HTERT RPE-1 (cell line): ENCODE data around the gene ZNF569.
"Not testable (repeated sequence)": the region's sequence is repeated elsewhere in the genome, so short reads cannot be mapped to it uniquely, and the experiment has no call there.

Source experiments
- in situ Hi-C: fragments of 300-500 bp; cut with MboI; formaldehyde crosslinking; loops from 4 replicates; pipeline ENCODE4 v1.14.3; 2020; ENCODE audit warnings: low sequenced_read_pairs

ZNF569 gene

DNA sequence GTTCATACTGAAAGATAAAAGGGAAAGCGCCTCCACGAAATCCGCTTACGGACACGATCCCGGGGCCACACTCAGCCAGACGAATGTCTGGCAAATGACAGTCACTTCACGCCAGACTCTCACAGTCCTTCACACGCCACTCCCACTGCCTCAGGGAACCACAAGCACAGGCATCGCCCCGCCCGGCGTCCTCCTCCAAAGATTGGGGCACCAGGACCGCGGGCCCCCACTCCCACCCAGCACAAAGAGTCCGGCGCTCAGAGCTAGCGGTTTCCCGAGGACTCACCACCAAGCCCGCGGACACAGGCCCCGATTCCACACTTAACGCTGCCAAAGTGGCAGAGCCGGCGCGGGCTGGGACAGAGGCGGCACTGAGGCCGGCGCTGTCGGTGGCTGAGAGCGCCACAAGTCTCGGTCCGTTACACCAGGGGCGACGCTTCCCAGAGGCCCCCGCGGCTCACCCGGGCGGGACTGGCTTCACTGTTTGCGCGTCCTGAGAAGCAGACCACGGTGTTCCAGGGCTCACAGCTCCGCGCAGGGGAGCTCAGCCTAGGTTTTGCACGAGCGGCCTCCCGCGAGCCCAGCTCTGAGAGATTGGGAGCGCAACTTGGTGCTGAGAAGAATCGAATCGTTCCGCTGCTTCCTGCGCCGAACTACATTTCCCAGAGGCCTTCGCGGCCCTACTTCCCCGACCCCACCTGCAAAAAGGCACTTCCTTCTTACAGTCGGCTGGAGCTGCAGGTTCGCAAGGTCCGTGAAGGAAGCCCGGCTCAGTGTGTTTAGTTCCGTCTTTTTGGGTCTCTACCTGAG, at the start of gene ZNF569:
Gene ZNF569 (minus strand): TSS at position 647 of the 810 bp plus-strand sequence. CDS start 22,523 bp downstream, outside the sequence.
- in situ Hi-C loops = no loop called here

DNA sequence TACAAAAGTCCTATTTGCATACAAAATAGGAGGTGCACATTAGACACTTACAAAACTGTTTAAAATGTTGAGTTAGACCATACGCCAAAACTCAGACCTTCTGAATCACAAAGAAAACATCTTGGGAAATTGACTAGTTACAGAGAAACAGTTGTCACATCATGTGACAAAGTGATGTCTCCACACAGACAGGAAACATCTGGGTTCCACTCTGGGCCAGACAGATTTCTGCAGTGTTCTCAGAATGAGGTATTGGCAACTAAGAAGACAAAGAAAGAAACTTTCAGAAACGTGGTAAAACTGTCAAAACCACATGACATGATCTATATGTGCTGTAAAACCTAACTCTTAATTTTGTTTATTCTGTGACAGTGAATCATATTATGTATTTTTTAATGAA, 46.2 kb upstream of the ZNF569 start:
- in situ Hi-C loops = no loop called here

DNA sequence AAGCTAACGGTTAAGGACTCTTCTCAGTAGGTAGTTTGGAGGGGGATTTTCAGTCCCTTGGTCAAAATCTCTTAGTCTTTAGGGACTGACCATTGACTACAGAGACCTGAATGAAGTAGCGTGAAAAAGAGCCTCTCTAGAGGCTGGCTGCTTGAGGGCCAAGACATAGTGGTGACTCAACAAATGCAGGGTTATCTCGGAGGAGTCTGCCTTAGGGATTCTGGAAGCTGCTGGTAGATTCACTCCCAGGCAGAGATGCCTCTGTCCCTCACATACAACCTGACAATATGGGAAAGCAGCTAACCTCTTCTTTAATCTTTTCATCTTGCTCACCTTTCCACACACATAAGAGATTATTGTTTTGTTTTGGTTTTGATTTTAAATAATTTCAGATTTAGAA, 44.6 kb upstream of the ZNF569 start:
- in situ Hi-C loops = no loop called here

DNA sequence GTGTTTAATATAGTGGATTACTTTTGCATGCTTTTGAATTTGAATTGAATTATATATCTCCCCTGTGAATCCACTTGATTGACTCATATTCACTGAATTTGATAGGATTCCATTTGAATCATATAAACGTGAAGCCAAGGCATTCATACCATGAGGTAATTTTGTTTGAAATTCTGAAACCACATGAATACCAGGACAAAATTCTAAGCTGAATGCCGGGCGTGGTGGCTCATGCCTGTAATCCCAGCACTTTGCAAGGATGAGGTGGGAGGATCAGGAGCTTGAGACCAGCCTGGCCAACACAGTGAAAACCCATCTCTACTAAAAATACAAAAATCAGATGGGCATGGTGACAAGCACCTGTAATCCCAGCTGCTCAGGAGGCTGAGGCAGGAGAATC, 43.9 kb upstream of the ZNF569 start:
- in situ Hi-C loops = no loop called here

DNA sequence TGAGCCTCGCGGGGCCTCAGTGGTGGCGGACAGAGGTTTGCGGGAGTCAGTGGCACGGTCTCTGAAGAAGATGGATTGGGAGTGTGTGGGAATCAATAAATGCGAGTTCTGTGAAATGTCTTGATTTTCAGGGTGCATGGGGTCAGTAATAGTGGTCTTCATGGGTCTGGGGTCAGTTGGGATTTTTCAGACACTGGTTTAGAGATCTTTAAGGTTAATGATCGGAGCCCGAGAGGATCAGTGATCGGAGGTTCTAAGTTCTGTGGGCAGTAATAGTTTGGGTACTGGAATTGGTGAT, 39.9 kb upstream of the ZNF569 start:
- in situ Hi-C loops = no loop called here

DNA sequence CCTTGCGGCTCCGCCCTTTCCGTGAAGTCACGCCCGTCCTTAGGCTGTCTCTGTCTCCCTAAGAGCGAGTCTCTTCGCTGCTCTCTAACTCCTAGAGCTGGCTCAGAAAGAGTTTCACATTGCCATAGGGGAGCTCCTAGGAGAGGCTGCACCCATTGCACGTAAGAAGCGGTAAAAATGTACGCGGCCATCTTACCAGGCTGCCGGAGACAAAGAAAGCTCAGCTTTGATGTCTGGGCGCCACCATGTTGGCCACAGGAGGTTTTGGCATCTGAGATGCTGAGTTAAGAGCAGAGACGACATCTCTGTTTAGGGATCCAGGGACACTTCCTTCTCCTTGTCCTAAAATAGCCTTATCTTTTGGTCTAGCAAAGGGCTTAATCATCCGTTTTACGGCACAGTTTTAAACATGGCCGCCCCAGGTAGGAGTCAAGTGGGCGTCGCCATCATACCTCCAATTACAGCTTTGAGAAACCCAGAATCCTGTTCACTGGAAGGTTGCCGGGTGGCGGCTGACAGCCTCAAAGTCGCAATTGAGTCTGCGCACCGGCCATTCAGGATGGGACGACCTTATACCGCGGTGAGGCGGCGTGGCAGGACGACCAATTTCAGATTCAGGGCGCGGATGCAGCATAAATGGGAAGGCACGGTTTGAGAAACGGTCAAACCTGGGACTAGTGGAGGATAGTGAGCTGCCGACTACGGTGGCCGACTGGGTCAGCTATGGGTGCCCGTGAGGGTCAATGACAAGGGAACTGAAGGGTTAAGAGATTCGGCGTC, 39.3 kb upstream of the ZNF569 start, which contains the start of gene ZNF793:
Gene ZNF793 (plus strand): TSS at position 553 of the 780 bp plus-strand sequence. CDS start 16,501 bp downstream, outside the sequence.
- in situ Hi-C loops = no loop called here

DNA sequence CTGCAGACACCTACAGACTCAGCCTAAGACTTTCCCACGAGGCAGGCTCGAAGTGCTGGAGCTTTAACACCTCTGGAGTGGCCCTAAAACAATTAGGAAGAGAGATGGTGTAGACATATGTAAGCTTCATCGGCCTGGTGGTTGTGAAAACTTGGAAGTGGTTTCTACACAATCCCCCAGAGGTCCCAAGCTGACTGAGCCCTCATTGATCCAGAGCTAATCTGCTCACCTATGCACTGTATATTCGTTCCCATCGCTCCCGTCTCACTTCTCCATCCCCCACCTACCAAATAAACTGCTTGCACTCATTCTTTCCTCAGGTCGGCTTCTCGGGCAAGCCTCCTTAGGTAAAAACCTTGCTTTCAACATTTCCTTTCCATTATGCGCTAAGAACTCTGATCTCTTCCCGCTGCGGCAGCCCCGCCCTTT, 38.7 kb upstream of the ZNF569 start:
- in situ Hi-C loops = no loop called here

DNA sequence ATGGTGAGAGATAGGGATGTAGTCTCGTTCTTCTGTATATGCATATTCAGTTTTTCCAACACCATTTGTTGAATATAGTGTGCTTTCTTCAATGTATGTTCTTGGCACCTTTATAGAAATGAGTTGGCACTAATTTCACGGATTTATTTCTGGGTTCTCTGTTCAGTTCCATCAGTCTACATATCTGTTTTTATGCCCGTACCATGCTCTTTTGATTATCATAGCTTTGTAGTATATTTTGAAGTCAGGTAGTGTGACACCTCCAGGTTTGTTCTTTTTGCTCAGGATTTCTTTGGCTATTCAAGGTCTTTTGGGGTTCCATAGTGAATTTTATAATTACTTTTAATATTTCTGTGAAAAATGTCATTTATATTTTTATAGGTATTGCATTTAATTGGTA, 25.0 kb upstream of the ZNF569 start:
- in situ Hi-C loops = no loop called here

DNA sequence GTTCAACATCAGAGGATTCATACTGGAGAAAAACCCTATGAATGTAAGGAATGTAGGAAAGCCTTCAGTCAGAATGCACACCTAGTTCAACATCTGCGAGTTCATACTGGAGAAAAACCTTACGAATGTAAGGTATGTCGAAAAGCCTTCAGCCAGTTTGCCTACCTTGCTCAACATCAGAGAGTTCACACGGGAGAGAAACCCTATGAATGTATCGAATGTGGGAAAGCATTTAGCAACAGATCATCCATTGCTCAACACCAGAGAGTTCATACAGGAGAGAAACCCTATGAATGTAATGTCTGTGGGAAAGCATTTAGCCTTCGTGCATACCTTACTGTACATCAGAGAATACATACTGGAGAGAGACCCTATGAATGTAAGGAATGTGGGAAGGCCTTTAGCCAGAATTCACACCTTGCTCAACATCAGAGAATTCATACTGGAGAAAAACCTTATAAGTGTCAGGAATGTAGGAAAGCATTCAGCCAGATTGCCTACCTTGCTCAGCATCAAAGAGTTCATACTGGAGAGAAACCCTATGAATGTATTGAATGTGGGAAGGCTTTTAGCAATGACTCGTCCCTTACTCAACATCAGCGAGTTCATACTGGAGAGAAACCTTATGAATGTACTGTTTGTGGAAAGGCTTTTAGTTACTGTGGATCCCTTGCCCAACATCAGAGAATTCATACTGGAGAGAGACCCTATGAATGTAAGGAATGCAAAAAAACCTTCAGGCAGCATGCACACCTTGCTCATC, 17.3 kb upstream of the ZNF569 start:
- in situ Hi-C loops = no loop called here

DNA sequence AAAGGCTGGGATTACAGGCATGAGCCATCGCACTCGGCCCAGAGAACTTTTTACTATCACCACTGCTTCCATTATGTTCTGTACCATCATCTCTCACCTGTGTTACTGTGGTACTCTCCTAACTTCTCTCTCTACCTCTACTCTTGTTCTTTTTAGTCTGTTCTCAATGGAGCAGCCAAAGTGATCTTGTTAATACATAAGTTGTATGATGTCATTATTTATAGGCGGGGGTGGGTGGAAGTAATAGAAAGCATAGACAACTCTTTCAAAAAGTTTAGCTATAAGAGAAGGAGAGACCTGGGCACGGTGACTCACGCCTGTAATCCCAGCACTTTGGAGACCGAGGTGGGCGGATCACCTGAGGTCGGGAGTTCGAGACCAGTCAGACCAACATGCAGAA, 4.9 kb upstream of the ZNF569 start:
- in situ Hi-C loops = no loop called here

DNA sequence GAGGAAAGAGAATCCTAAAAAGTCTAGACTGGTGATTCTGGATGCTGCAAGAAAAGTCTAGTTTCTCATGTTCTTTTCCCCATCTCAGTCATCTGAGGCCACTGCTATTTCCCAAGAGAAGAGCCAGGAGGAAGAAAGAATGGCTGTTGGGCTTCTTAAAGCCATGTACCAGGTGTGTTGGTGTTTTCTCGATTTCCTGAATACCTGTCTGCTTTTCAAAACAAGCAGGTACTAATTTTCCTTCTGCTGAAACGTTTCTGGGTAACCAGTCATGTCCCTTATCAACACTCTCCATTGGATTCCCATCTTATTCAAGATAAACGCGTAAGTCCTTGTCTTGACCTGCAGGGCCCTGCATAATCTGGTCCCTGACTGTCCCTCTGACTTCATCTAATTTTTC, 3.0 kb upstream of the ZNF569 start:
- in situ Hi-C loops = no loop called here

DNA sequence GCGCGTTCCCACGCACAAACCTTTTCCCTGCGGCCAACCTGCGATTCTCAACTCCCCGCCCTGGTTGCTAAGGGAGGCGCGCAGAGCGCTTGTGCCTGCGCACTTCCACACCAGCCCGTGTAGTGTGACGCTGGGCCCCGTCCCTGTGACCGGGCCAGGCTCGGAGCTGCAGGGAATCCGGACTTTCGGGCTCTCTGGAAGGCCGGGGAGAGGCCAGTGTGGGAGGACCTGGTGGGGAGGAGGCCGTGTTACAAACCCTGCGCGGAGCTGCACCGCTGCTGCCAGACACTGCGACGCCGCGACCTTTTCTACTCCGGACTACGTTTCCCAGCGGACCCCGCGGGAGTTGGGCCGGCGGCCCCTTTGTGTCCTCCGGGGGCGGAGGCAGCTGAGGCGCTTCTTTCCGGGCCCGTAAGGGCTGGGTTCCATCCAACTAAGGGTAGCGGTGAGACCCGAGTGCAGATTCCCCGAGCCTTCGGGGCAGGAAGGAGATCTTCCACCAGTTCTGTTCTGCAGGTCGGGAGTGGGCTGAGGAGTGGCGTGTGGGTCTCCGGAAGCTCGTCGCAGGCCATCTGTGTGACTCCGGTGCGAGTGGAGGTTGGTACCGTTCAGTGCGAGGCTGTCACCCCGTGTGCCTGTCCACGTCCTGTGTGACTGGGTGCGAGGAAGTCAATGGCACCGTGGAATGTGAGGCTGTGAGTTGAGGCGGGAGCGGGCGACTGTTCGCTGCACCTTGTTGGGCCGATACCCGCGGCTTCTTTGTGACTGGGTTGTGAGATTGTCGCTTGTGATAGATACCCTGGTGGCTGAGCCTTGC, 1.9 kb upstream of the ZNF569 start, which contains the start of gene ZNF570:
Gene ZNF570 (plus strand): TSS at position 396 of the 817 bp plus-strand sequence. CDS start 999 bp downstream, outside the sequence.
- in situ Hi-C loops = no loop called here

DNA sequence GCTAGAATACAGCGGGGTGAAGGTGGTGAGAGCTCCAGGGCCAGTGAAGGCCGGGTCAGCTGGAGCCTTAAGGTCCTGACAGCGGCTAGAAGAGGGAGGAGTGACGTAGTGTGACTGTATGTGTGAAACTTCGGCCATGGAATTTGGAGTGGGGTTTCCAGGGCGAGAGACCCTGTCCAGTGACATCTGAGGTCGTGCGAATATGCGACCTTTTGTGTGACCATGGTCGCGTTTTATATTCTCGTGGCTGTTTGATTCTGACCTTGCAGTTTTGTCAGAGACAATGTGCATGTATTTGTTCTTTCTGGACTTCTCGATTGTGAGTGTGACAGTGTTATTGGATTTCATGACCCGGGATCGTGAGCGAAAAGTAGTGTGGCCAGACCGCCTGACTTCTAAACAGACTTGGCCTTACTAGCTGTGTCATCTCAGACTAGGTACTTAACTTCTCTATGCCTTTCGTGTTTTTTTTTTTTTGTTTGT, 405 bp upstream of the ZNF569 start:
- in situ Hi-C loops = no loop called here

DNA sequence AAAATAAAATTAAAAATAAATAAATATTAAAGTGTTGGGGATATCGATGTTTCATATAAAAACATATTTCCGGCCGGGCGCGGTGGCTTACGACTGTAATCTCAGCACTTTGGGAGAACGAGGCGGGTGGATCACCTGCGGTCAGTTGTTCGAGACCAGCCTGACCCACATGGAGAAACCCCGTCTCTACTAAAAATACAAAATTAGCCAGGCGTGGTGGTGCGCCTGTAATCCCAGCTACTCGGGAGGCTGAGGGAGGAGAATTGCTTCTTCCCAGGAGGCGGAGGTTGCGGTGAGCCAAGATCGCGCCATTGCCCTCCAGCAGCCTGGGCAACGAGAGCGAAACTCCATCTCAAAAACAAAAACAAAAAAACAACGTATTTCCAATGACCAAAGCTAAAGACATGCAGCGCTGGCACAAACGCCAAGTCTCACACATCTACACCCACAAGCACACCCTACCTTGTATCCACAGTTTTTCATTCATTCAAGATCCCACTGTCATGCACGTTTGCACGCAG, 907 bp downstream of the ZNF569 start:
- in situ Hi-C loops = no loop called here

DNA sequence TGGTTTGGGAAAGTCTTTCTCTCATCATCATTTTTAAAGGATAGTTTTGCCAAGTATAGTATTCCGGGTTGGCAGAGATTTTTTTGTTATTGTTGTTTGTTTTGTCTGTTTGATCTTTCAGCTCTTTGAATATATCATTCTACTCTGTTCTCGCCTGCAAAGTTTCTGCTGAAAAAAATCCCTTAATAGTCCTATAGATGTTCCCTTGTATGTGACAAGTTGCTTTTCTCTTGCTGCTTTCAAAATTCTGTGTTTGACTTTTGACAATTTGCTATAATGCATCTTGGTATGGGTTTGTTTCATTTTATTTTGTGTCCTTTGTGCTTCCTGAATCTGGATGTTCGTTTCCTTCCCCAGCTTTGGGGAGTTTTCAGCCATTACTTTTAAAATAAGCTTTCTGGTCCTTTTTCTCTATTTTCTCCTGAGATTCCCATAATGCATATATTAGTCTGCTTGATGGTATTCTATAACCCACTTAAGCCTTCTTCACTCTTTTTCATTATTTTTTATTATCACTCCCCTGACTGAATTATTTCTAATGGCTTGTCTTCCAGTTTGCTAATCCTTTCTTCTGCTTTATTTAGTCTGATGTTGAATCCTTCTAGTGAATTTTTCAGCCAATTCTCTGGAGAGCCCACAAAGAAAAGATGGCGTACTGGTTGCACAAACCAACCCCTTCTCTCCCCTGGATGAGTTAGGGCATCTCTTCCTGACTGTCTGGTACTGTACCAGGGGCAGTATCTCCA, 14.6 kb downstream of the ZNF569 start:
- in situ Hi-C loops = no loop called here

DNA sequence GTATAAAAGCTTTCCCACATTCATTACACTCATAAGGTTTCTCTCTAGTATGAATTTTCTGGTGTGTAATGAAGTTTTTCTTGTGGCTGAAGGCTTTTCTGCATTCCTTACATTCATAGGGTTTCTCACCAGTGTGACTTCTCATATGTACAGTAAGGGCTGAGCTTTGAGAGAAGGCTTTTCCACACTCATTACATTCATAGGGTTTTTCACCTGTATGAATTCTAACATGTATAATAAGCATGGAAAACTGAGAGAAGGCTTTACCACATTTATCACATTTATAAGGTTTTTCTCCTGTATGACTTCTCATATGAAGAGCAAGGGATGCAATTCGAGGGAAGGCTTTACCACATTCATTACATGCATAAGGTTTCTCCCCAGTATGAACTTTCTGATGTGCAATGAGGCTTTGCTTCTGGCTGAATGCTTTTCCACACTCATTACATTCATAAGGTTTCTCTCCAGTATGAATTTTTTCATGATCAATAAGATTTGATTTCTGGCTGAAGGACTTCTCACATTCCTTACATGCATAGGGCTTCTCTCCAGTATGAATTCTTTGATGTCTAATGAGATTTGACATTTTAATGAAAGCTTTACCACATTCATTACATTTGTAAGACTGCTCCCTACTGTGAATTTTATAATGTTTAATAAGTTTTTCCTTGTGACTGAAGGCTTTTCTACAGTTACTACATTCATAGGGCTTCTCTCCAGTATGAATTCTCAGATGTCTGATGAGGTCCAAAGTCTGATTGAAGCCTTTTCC, 53.7 kb downstream of the ZNF569 start:
- in situ Hi-C loops = no loop called here

DNA sequence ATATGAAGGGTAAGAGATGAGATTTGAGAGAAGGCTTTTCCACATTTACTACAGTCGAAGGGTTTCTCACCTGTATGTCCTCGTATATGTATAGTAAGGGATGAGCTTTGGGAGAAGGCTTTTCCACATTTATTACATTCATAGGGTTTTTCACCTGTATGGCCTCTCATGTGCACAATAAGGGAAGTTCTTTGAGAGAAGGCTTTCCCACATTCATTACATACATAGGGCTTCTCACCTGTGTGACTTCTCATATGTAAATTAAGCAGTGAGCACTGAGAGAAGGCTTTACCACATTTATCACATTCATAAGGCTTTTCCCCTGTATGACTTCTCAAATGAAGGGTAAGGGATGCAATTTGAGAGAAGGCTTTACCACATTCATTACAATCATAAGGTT, 54.5 kb downstream of the ZNF569 start:
- in situ Hi-C loops = no loop called here

DNA sequence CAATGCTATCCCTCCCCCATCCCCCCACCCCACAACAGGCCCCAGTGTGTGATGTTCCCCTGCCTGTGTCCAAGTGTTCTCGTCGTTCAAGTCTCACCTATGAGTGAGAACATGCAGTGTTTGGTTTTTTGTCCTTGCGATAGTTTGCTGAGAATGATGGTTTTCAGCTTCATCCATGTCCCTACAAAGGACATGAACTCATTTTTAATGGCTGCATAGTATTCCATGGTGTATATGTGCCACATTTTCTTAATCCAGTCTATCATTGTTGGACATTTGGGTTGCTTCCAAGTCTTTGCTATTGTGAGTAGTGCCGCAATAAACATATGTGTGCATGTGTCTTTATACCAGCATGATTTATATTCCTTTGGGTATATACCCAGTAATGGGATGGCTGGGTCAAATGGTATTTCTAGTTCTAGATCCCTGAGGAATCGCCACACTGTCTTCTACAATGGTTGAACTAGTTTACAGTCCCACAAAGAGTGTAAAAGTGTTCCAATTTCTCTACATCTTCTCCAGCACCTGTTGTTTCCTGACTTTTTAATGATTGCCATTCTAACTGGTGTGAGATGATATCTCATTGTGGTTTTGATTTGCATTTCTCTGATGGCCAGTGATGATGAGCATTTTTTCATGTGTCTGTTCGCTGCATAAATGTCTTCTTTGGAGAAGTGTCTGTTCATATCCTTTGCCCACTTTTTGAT, 61.0 kb downstream of the ZNF569 start:
- in situ Hi-C loops = not testable (repeated sequence)
